ENCODE results near the gene HTD2. TPM values are rescaled to one million over a fixed set of nuclear protein-coding genes. Genes with fewer than 3 reads are reported as not detected.

Gene HTD2
- total RNA-seq, 1 experiment from 2014 or later = 13.5 TPM

GRCh38 chr3:58329922-58330413 is 23.6 kb downstream of the HTD2 start (continued):
- TF ChIP-seq CTCF (IDR thresholded peaks at IDR 0.05 in 2 of 3, conservative IDR thresholded peaks at IDR 0.05 in 1 of 3; ENCODE audit: borderline replicate concordance in 1 of 3, insufficient read depth in 1 of 3, low read depth in 2 of 3, low read length in 2 of 3) = no peak
- TF ChIP-seq ATF3 (IDR thresholded peaks at IDR 0.05) = no peak
- no peak for TF ChIP-seq EZH2 (IDR thresholded peaks at IDR 0.05)
- TF ChIP-seq POLR2AphosphoS5 (IDR thresholded peaks at IDR 0.05; ENCODE audit: low read depth, low read length) = no peak
- TF ChIP-seq ZBTB33 (IDR thresholded peaks at IDR 0.05; ENCODE audit: extremely low read depth, insufficient replicate concordance, low read length) = no peak

- ChIA-PET POLR2A (no interaction called here), CTCF (no interaction called here), RAD21 (ENCODE audit: low non-redundant PET in 1 of 2, low total read pairs in 2 of 2, uncharacterized antibody in 2 of 2, unreplicated experiment in 2 of 2) (no interaction called here)
- Histone ChIP-seq H3K4me2 (ENCODE audit: low read length) (peak overlapping the region; percentile 95), H4K20me1 (ENCODE audit: insufficient read depth) (no peaks in the 10 kb centered on the region), H3K79me2 (ENCODE audit: insufficient read depth, low read length) (no peaks in the 10 kb centered on the region), H3K4me3 (replicated peaks in 1 of 2; ENCODE audit: low read depth in 1 of 2, low read length in 2 of 2) (peak overlapping the region in 1 of 2 experiments; percentile 74; a peak in 1 of 4 replicates), H3K27ac (ENCODE audit: low read depth, low read length) (no peak overlapping the region), H3K9me2 (ENCODE audit: insufficient read depth) (no peaks in the 10 kb centered on the region), H3K9me3 (ENCODE audit: control insufficient read depth in 1 of 2, insufficient read depth in 1 of 2, low read depth in 1 of 2, low read length in 2 of 2) (no peaks in the 10 kb centered on the region), H3K4me1 (ENCODE audit: control insufficient read depth in 1 of 2, insufficient read depth in 2 of 2, low read length in 2 of 2) (peaks cover 14 to 33% of the 10 kb centered on the region in 2 experiments; a peak in 3 of 4 replicates), H3K9ac (ENCODE audit: low read length) (no peak overlapping the region), H3K27me3 (ENCODE audit: insufficient read depth, low read length) (no peaks in the 10 kb centered on the region), H3K36me3 (ENCODE audit: control insufficient read depth in 1 of 2, insufficient read depth in 2 of 2, low read length in 2 of 2) (no peaks in the 10 kb centered on the region), H2AFZ (ENCODE audit: low read depth, low read length, poor library complexity, severe bottlenecking) (no peak overlapping the region)
- DNase-seq (ENCODE audit: low read depth, low spot score) (no peak), ATAC-seq (no peak)
- intact Hi-C loops (cut with micrococcal nuclease) = loop anchor here (2.0 kb wide), 1 partner anchor 161 kb away; the partner anchor contains the start of gene KCTD6
- no TSS peak for BruUV-seq (replicated peaks)
- TF ChIP-seq EGR1 (IDR thresholded peaks at IDR 0.05; ENCODE audit: low read depth) (no peak), SRF (IDR thresholded peaks at IDR 0.05; ENCODE audit: low read depth) (no peak), TCF7L2 (IDR thresholded peaks at IDR 0.05; ENCODE audit: borderline replicate concordance, extremely low read depth, insufficient read depth, insufficient read length) (no peak), YY1 (IDR thresholded peaks at IDR 0.05; ENCODE audit: extremely low read depth, insufficient replicate concordance, low read depth, low read length) (no peak), FOSL1 (IDR thresholded peaks at IDR 0.05; ENCODE audit: low read depth) (no peak), POLR2A (IDR thresholded peaks at IDR 0.05; ENCODE audit: borderline replicate concordance, extremely low read depth, insufficient read depth, insufficient read length) (no peak), REST (IDR thresholded peaks at IDR 0.05; ENCODE audit: low read depth) (no peak), CBX3 (IDR thresholded peaks at IDR 0.05; ENCODE audit: low read depth) (no peak), POLR2AphosphoS5 (IDR thresholded peaks at IDR 0.05; ENCODE audit: low read depth, low read length) (no peak), ZFX (IDR thresholded peaks at IDR 0.05) (no peak)
Observed at GRCh38 chr3:58331593-58332152, 25.4 kb downstream of the HTD2 start.
